Caco-2 (cell line): ENCODE measurements around the gene IL1RAPL2. TPM values are rescaled to one million over a fixed set of nuclear protein-coding genes. Genes with fewer than 3 reads are reported as not detected.

Experiments used
- BruUV-seq: library from RNA; stranded (reverse); fragments of 400-500 nt; replicated peaks from 2 replicates; lab custom pipeline; 2021; lab: Mats Ljungman, UMichigan
- CTCF ChIA-PET: fragments of 300-600 bp; sonication (Branson Sonifier 250); formaldehyde crosslinking; loops from one replicate; lab custom pipeline; 2022; ENCODE audit warnings: antibody characterized with exemption; lab: Charles Lee
- POLR2A ChIA-PET: fragments of 300-600 bp; sonication (Branson Sonifier 250); formaldehyde crosslinking; loops from one replicate; lab custom pipeline; 2022; ENCODE audit warnings: antibody characterized with exemption; lab: Charles Lee
- DNase-seq, 2 experiments: peaks; one replicate each; pipeline versions ENCODE4 v3.0.0 to v3.0.0-alpha.2; 2020 to 2022
- H3K27me3 ChIP-seq: replicated peaks from 2 replicates; pipeline ENCODE4 v1.6.0; 2011; ENCODE audit warnings: low read length; ENCODE audit not compliant: control insufficient read depth, insufficient read depth
- H3K36me3 ChIP-seq: 2 replicates; pipeline ENCODE4 v1.5.1; 2011; ENCODE audit warnings: low read length; ENCODE audit not compliant: control insufficient read depth, insufficient read depth
- H3K4me1 ChIP-seq: fragments of 250-450 bp; sonication (Bioruptor Pico); 2 replicates; pipeline ENCODE4 v1.5.1; 2020; ENCODE audit warnings: mild to moderate bottlenecking
- H3K4me3 ChIP-seq: 2 replicates; pipeline ENCODE4 v1.5.1; 2011; ENCODE audit warnings: low read depth, mild to moderate bottlenecking, control low read depth, low read length
- H3K9me3 ChIP-seq: fragments of 250-450 bp; sonication (Bioruptor Pico); 2 replicates; pipeline ENCODE4 v1.5.1; 2020; ENCODE audit warnings: mild to moderate bottlenecking, moderate library complexity
- H3K27ac Mint-ChIP-seq: one replicate; pipeline ENCODE4 v1.8.0; 2022; ENCODE audit warnings: mixed read lengths; ENCODE audit not compliant: unreplicated experiment
- H3K27me3 Mint-ChIP-seq: one replicate; pipeline ENCODE4 v1.8.0; 2022; ENCODE audit warnings: mixed read lengths; ENCODE audit not compliant: insufficient read depth, unreplicated experiment
- H3K36me3 Mint-ChIP-seq: one replicate; pipeline ENCODE4 v1.8.0; 2022; ENCODE audit warnings: mild to moderate bottlenecking, mixed read lengths; ENCODE audit not compliant: insufficient read depth, unreplicated experiment
- H3K4me1 Mint-ChIP-seq: one replicate; pipeline ENCODE4 v1.8.0; 2022; ENCODE audit warnings: low read depth, mixed read lengths; ENCODE audit not compliant: unreplicated experiment
- H3K4me3 Mint-ChIP-seq: one replicate; pipeline ENCODE4 v1.8.0; 2022; ENCODE audit warnings: mild to moderate bottlenecking, moderate library complexity, mixed read lengths; ENCODE audit not compliant: unreplicated experiment
- H3K9me3 Mint-ChIP-seq: one replicate; pipeline ENCODE4 v1.8.0; 2022; ENCODE audit warnings: mixed read lengths; ENCODE audit not compliant: unreplicated experiment
- intact Hi-C: fragments of 100-400 bp; cut with micrococcal nuclease; formaldehyde crosslinking; loops from one replicate; pipeline ENCODE4 v1.10.0; 2022; ENCODE audit not compliant: unreplicated experiment
- total RNA-seq: library from RNA; stranded (reverse); gene quantifications from 2 replicates; pipeline ENCODE4 v1.2.3, GENCODE V29; 2022
- TF ChIP-seq, protein P1 (sequence below), 2 experiments: fragments of 200-600 bp in 1 of 2; IDR thresholded peaks; 1 replicate in 1 of 2; 2 replicates in 1 of 2; pipeline versions ENCODE4 v1.5.1 to v1.8.0; 2011 to 2022; ENCODE audit warnings: antibody characterized with exemption in 1 of 2, control low read depth in 1 of 2, inconsistent platforms in 1 of 2, low read depth in 1 of 2, low read length in 1 of 2, mild to moderate bottlenecking in 1 of 2, moderate library complexity in 1 of 2; ENCODE audit not compliant: insufficient read depth in 1 of 2, severe bottlenecking in 1 of 2, unreplicated experiment in 1 of 2

Gene IL1RAPL2
- total RNA-seq, 1 experiment from 2014 or later = not detected

DNA sequence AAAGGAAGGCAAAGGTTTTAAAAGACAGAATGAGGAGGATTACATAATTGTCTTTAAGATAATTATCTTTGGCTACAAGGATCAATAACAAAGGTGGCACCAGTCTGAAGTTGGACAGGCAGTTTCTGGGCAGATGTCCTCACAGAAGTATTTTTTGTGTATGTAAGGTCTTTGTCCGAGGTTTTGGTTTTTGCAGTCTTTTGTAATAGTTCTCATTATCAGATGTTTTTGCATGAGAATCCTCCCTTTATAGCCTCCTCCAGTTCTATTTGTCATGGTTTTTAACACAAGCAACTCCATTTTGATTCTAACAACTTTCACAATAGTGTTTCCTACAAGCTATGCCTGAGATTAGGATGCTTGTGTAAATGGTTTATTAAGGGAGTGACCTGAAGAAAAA lies 286.2 kb downstream of the IL1RAPL2 start:
- no peaks in the 10 kb centered on the region for H3K36me3 Mint-ChIP-seq
- no peak overlapping the region for H3K4me3 Mint-ChIP-seq
- no peak for DNase-seq
- ChIA-PET POLR2A (no interaction called here), CTCF (no interaction called here)
- TF ChIP-seq, protein P1, sequence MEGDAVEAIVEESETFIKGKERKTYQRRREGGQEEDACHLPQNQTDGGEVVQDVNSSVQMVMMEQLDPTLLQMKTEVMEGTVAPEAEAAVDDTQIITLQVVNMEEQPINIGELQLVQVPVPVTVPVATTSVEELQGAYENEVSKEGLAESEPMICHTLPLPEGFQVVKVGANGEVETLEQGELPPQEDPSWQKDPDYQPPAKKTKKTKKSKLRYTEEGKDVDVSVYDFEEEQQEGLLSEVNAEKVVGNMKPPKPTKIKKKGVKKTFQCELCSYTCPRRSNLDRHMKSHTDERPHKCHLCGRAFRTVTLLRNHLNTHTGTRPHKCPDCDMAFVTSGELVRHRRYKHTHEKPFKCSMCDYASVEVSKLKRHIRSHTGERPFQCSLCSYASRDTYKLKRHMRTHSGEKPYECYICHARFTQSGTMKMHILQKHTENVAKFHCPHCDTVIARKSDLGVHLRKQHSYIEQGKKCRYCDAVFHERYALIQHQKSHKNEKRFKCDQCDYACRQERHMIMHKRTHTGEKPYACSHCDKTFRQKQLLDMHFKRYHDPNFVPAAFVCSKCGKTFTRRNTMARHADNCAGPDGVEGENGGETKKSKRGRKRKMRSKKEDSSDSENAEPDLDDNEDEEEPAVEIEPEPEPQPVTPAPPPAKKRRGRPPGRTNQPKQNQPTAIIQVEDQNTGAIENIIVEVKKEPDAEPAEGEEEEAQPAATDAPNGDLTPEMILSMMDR (IDR thresholded peaks at IDR 0.05; ENCODE audit: insufficient read depth in 1 of 2, low read depth in 1 of 2, low read length in 1 of 2, severe bottlenecking in 1 of 2, unreplicated experiment in 1 of 2) = no peak
- Histone ChIP-seq H3K36me3 (no peaks in the 10 kb centered on the region), H3K27me3 (no peaks in the 10 kb centered on the region), H3K9me3 (no peaks in the 10 kb centered on the region), H3K4me1 (no peaks in the 10 kb centered on the region), H3K4me3 (no peak overlapping the region)
- no peaks in the 10 kb centered on the region for H3K27me3 Mint-ChIP-seq
- H3K9me3 Mint-ChIP-seq = no peaks in the 10 kb centered on the region
- H3K4me1 Mint-ChIP-seq = no peaks in the 10 kb centered on the region
- intact Hi-C loops = no loop called here
- H3K27ac Mint-ChIP-seq = no peak overlapping the region
- BruUV-seq = no TSS peak

DNA sequence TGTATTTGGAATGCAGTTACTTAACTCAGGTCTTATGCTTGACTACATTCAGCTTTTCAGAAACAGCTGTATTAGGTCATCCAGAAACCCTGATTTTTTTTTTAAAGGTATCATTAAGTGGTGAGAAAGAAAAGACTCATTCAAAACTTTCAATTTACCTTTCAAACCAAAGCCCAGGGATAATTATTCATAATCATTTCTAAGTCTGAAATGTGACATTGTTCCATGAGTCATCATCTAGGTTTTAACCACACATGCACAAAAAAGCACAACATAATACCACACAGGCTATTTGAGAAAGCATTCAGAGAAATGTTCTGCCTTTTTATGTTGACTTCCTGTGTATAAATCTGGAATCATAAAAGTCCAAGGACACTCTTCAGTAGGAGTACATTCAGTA lies 288.2 kb downstream of the IL1RAPL2 start:
- BruUV-seq = no TSS peak
- TF ChIP-seq, protein P1 (IDR thresholded peaks at IDR 0.05; ENCODE audit: insufficient read depth in 1 of 2, low read depth in 1 of 2, low read length in 1 of 2, severe bottlenecking in 1 of 2, unreplicated experiment in 1 of 2) = no peak
- Mint-ChIP-seq H3K27ac (no peak overlapping the region), H3K27me3 (no peaks in the 10 kb centered on the region), H3K36me3 (no peaks in the 10 kb centered on the region), H3K4me1 (no peaks in the 10 kb centered on the region), H3K4me3 (no peak overlapping the region), H3K9me3 (no peaks in the 10 kb centered on the region)
- CTCF ChIA-PET = no interaction called here
- no peaks in the 10 kb centered on the region for H3K27me3 ChIP-seq
- H3K4me1 ChIP-seq = no peaks in the 10 kb centered on the region
- H3K9me3 ChIP-seq = no peaks in the 10 kb centered on the region
- POLR2A ChIA-PET = no interaction called here
- no peaks in the 10 kb centered on the region for H3K36me3 ChIP-seq
- intact Hi-C loops = no loop called here
- no peak for DNase-seq
- no peak overlapping the region for H3K4me3 ChIP-seq

DNA sequence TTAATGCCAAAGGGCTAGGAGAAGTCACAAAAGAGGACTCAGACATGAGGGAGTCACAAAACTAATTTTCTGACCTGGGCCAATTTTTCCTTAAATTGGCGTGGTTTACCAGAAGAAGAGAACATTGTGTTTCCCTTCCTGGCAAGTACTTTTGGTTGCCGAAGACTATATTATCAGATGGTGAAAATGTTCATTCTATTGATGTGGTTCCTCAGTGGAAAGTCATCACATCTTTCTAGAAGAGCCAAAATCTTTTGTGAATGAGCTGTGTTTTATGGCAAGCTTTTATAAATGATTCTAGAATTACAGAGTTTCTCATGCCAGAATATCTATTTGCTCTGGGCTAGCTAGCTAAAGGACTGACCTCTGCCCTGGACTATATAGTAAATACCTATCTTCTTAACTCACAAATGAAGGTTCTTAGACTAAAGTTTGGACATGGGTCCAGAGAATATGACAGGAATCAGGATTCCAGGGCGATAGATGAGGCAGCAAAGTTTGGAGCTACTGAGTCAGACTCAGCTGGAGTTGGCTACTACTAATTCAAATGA lies 288.9 kb downstream of the IL1RAPL2 start:
- ChIA-PET POLR2A (no interaction called here), CTCF (no interaction called here)
- no peaks in the 10 kb centered on the region for H3K27me3 Mint-ChIP-seq
- no peaks in the 10 kb centered on the region for H3K4me1 ChIP-seq
- no peak for DNase-seq
- H3K27ac Mint-ChIP-seq = no peak overlapping the region
- H3K27me3 ChIP-seq = no peaks in the 10 kb centered on the region
- H3K4me1 Mint-ChIP-seq = no peaks in the 10 kb centered on the region
- no peaks in the 10 kb centered on the region for H3K9me3 Mint-ChIP-seq
- no peaks in the 10 kb centered on the region for H3K36me3 Mint-ChIP-seq
- TF ChIP-seq, protein P1 (IDR thresholded peaks at IDR 0.05; ENCODE audit: insufficient read depth in 1 of 2, low read depth in 1 of 2, low read length in 1 of 2, severe bottlenecking in 1 of 2, unreplicated experiment in 1 of 2) = no peak
- no peak overlapping the region for H3K4me3 Mint-ChIP-seq
- H3K9me3 ChIP-seq = no peaks in the 10 kb centered on the region
- H3K36me3 ChIP-seq = no peaks in the 10 kb centered on the region
- no peak overlapping the region for H3K4me3 ChIP-seq
- intact Hi-C loops = no loop called here
- no TSS peak for BruUV-seq
